Activated CD4-positive, alpha-beta T cell treated with anti-CD3 and anti-CD28 coated beads for 36 hours (primary cell): ENCODE measurements around the gene CEACAM16. TPM values are rescaled to one million over a fixed set of nuclear protein-coding genes. Genes with fewer than 3 reads are reported as not detected.

Experiments used
- microRNA-seq: library from miRNA; unstranded; fragments of <30 nt; microRNA quantifications from one replicate; pipeline ENCODE4 v1.2.0, GENCODE V29; 2021; ENCODE audit warnings: borderline replicate concordance
- total RNA-seq, 2 experiments: library from RNA; stranded (reverse); gene quantifications; one replicate each; pipeline ENCODE4 v1.2.3, GENCODE V29; 2021

CEACAM16 gene
- total RNA-seq, 2 experiments from 2014 or later: not detected

Small RNAs within 50 kb of the gene (microRNA-seq; reads per million reads assigned to microRNA genes)
- gene MIR4531 (not detected), gene MIR8085 (not detected)

Other genes starting within 250 kb of the CEACAM16 start
- 1 to 10 TPM; 5.5 to 7.7 TPM for gene ZNF180, start 198.6 kb upstream of the CEACAM16 start, total RNA-seq
- not detected for gene CEACAM20, start 169.5 kb upstream of the CEACAM16 start, total RNA-seq
- gene IGSF23, start 85.6 kb upstream of the CEACAM16 start, total RNA-seq: not detected
- gene PVR, start 55.2 kb upstream of the CEACAM16 start, total RNA-seq: 10 to 100 TPM; 10.9 to 11.3 TPM
- gene CEACAM19, start 27.7 kb upstream of the CEACAM16 start, total RNA-seq: under 1 TPM; 0.56 to 0.73 TPM
- gene BCL3, start 49.6 kb downstream of the CEACAM16 start, total RNA-seq: 10 to 100 TPM; 56.2 to 81.5 TPM
- not detected for gene CBLC, start 78.7 kb downstream of the CEACAM16 start, total RNA-seq
- not detected for gene BCAM, start 110.0 kb downstream of the CEACAM16 start, total RNA-seq
- under 1 TPM; 0.80 to 0.93 TPM for gene NECTIN2, start 147.1 kb downstream of the CEACAM16 start, total RNA-seq
- 100 to 1,000 TPM; 120 to 132 TPM for gene TOMM40, start 192.1 kb downstream of the CEACAM16 start, total RNA-seq
- gene APOE, start 206.6 kb downstream of the CEACAM16 start, total RNA-seq: under 1 TPM; 0.55 to 0.70 TPM
- gene APOC1, start 215.5 kb downstream of the CEACAM16 start, total RNA-seq: 1 to 10 TPM; 2.8 to 2.9 TPM
- gene APOC4, start 243.1 kb downstream of the CEACAM16 start, total RNA-seq: not detected
- gene APOC2, start 246.9 kb downstream of the CEACAM16 start, total RNA-seq: not detected